Measurements from ENCODE around the gene SPTBN4. TPM values are rescaled to one million over a fixed set of nuclear protein-coding genes. Genes with fewer than 3 reads are reported as not detected.
"Not testable (repeated sequence)": the region's sequence is repeated elsewhere in the genome, so short reads cannot be mapped to it uniquely, and the experiment has no call there.

Gene SPTBN4
- total RNA-seq, 1 donor from 2014 or later: 6.1 TPM

GRCh38 chr19:40585241-40585981, 118.6 kb downstream of the SPTBN4 start:
- DNase-seq (ENCODE audit: low spot score): no peak

DNA sequence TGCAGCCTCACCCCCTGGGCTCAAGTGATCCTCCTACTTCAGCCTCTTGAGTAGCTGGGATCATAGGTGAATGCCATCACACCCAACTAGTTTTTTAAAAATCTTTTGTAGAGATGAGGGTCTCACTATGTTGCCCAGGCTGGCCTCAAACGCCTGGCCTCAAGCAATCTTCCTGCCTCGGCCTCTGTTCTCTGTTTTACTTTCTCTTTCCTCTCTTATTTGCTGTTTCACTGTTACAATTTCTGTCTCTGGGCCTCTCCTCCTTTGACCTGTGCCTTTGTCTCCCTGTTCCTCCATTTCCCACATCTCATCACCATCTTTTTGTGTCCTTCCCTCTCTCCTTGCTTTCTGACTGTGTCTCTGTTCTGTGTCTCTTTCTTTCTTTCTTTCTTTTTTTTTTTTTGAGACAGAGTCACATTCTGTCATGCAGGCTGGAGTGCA, 119.2 kb downstream of the SPTBN4 start:
- no peak for DNase-seq (ENCODE audit: low spot score)

GRCh38 chr19:40586611-40587010, 119.8 kb downstream of the SPTBN4 start:
- no peak for DNase-seq (ENCODE audit: low spot score)

DNA sequence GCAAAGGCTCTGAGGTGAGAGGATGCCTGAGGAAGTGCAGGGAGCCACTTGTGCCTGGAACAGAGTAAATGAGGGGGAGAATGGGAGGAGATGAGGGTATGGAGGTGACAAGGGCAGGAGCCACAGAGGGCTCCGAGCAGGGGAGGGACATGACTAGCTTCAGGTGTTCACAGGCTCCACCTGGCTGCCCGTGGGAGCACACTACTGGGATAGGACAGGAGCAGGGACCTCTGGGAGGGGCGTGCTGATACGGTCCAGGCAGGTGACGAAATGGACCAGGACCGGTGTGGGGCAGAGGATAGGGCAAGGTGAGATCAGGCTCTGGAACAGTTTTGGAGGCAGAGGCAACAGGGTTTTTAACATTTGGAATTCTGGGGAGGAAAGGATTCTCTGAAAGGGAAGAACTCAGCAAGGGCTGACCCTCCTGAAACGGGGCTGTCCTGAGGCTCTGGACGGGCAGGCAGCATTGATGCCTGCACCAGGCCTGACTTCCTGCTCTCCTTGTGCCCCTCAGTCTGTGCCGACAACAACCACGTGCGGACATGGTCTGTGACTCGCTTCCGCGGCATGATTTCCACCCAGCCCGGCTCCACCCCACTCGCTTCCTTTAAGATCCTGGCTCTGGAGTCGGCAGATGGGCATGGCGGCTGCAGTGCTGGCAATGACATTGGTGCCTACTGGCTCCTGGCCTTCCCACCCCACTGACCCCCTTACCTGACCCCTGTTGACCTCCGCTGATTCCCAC, 121.5 kb downstream of the SPTBN4 start:
- no peak for DNase-seq (ENCODE audit: low spot score)

GRCh38 chr19:40588926-40589569, 122.2 kb downstream of the SPTBN4 start:
- DNase-seq (ENCODE audit: low spot score): no peak

DNA sequence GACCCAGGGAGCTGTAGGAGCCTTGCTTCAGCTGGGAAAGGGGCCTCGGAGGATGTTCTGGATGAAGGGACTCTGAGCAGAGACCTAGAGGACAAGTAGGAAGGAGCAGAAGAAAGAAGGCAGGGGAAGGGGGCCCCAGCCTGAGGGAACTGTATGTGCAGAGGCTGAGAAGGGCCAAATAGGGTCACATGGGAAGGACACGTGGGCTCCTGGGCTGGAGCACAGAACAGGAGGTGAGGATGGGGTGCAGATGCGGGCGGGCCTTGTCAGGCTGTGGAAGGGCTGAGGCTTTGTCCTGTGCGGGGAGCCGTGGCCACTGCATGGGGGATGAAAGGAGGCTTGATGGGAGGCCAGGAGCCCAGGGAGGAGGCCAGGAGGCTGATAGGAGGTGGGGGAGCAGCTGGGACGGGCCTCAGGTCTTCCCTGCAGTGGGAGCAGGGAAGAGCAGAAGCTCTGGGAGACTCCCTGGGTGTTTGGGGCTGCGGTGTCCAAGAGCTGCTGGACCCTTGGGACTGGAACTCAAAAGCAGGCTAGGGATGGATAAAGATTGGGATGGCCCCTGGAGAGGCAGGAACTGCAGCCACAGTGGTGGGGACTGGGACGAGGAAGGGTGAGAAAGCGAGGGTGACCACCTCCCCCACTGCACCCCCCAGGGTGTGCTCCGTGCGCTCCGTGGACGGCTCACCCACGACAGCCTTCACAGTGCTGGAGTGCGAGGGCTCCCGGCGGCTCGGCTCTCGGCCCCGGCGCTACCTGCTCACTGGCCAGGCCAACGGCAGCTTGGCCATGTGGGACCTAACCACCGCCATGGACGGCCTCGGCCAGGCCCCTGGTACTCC, 123.0 kb downstream of the SPTBN4 start:
- no peak for DNase-seq (ENCODE audit: low spot score)

DNA sequence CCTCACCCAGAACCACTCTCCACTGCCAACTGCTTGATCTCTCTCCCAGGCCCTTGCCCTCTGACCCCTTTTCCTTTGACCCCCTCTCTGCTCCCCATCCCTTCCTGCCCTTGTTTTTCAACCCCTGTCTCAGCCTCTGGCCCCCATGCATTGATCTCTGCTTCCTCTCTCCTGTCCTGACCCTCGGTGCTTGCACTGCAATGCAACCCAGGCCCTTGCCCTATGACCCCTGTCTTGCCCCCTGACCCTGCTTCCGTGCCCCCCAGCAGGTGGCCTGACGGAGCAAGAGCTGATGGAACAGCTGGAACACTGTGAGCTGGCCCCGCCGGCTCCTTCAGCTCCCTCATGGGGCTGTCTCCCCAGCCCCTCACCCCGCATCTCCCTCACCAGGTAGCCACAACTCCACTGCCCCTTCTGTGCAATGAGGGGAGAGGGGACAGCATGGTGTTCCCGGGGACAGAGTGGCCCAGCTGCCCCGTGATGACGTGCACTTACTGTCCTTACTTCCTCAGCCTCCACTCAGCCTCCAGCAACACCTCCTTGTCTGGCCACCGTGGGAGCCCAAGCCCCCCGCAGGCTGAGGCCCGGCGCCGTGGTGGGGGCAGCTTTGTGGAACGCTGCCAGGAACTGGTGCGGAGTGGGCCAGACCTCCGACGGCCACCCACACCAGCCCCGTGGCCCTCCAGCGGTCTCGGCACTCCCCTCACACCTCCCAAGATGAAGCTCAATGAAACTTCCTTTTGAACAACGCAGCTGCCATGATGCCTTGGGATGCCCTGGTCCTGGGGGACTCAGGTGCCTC, 123.9 kb downstream of the SPTBN4 start:
- DNase-seq (ENCODE audit: low spot score): no peak

DNA sequence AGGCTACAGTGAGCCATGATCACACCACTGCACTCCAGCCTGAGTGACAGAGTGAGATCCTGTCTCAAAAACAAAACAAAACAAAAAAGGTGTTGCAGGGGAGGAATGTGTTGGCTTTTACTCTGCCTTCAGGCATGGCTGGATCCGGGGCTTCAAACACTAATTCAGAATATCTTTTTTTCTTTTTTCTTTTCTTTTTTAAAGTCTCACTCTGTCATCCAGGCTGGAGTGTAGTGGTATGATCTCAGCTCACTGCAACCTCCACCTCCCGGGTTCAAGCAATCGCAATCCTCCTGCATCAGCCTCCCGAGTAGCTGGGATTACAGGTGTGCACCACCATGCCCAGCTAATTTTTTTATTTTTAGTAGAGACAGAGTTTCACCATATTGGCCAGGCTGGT, 124.9 kb downstream of the SPTBN4 start:
- DNase-seq (ENCODE audit: low spot score): not testable (repeated sequence)

GRCh38 chr19:40592170-40592569, 125.4 kb downstream of the SPTBN4 start:
- DNase-seq (ENCODE audit: low spot score): no peak

DNA sequence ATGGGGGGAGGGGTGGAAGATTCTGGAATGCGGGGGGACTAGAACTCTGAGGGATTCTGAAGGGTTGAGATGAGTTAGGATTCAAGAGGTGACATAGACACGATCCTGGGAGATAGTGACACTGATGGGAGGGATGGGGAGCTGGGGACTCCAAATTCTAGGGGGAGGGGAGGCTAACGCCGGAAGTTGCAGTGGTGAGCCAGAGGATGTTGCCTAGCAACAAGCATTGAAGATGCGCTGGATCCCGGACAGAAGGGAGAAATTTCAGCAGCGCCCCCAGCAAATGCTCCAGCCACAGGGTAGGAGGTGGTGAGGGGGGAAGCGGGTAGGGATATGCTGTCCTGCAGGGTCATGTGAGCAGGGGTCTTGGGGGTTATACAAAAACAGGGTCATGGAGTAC, 127.5 kb downstream of the SPTBN4 start:
- DNase-seq (ENCODE audit: low spot score): no peak

DNA sequence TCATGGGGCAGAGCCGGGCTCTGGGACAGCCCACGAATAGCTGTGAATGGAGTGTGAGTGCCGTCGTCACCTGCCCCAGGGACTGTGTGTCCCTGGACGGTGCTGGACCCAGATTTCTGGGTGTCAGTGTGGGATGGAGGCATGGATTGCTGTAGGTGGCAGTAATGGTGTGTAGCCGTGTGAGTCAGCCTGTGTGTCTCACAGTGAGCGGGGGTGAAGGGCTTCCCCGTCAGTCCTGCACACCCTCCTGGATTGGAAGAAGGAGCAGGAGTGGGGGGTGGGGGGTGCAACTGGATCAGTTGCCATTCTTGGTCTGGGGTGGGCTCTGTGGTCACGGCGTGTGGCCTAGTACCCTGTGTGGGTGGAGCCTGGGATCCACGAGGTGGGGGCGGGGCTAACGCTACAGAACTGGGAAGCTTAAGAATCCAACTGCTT, 127.9 kb downstream of the SPTBN4 start:
- no peak for DNase-seq (ENCODE audit: low spot score)

GRCh38 chr19:40596608-40597328, 130.0 kb downstream of the SPTBN4 start:
- DNase-seq (ENCODE audit: low spot score): no peak

GRCh38 chr19:40597329-40597838, 130.6 kb downstream of the SPTBN4 start:
- no peak for DNase-seq (ENCODE audit: low spot score)

GRCh38 chr19:40598121-40598917, 131.5 kb downstream of the SPTBN4 start:
- DNase-seq (ENCODE audit: low spot score): no peak

DNA sequence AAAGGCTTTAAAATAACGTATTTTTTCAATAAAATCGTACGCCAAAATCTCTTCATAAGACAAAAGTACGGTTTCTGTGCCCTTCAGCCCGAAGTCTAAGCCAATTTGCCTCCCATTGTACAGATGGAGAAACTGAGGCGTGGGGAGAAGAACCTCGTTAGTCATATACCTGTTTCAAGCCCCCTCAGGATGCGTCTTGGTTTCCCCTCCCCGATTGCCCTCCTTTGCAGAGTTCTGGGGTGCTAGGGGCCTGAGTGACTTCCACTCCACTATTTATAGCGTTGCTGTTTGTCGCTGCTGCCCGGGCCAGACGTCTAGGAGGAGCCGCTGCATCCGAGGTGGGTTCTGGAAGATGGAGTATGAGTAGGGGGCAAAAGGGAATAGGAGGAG, 132.1 kb downstream of the SPTBN4 start:
- no peak for DNase-seq (ENCODE audit: low spot score)

- no peak for DNase-seq (ENCODE audit: low spot score)
Measured at GRCh38 chr19:40599331-40599901, 132.6 kb downstream of the SPTBN4 start.

- no peak for DNase-seq (ENCODE audit: low spot score)
Measured at GRCh38 chr19:40599902-40600569, 133.2 kb downstream of the SPTBN4 start.

All from mesenteric fat pad (tissue), 1 donor.